HepG2 (cell line): ENCODE data around the gene PUS1. TPM values are rescaled to one million over a fixed set of nuclear protein-coding genes. Genes with fewer than 3 reads are reported as not detected.

ENCODE experiments used
- CHCHD3 ChIP-seq: sonication (generic); formaldehyde crosslinking; IDR thresholded peaks from 2 replicates; pipeline ENCODE4 v1.8.0; 2022; ENCODE audit warnings: mild to moderate bottlenecking, missing genetic modification reagents, moderate library complexity
- FOXA1 ChIP-seq, 2 experiments: fragments of 450-650 bp in 1 of 2; sonication (generic) in 1 of 2; formaldehyde crosslinking in 1 of 2; IDR thresholded peaks; 2 replicates each; pipeline versions ENCODE4 v1.4.0 to v1.6.1; 2016 to 2020; ENCODE audit warnings: missing genetic modification reagents in 1 of 2
- GATAD1 ChIP-seq: IDR thresholded peaks from 2 replicates; pipeline ENCODE4 v1.6.1; 2016; ENCODE audit warnings: missing genetic modification reagents, missing compliant biosample characterization
- HOXA7 ChIP-seq: sonication (generic); formaldehyde crosslinking; IDR thresholded peaks from 2 replicates; pipeline ENCODE4 v1.8.1; 2022; ENCODE audit warnings: mild to moderate bottlenecking, missing genetic modification reagents, moderate library complexity
- KLF16 ChIP-seq, 2 experiments: sonication (generic) in 1 of 2; formaldehyde crosslinking in 1 of 2; IDR thresholded peaks; 2 replicates each; pipeline versions ENCODE4 v1.6.1 to v1.8.0; 2016 to 2023; ENCODE audit warnings: missing genetic modification reagents in 2 of 2, missing compliant biosample characterization in 1 of 2
- MAFG ChIP-seq: sonication (generic); formaldehyde crosslinking; IDR thresholded peaks from 2 replicates; pipeline ENCODE4 v1.5.1; 2020; ENCODE audit warnings: mild to moderate bottlenecking, missing genetic modification reagents
- MEIS2 ChIP-seq: sonication (generic); formaldehyde crosslinking; IDR thresholded peaks from 2 replicates; pipeline ENCODE4 v1.9.0; 2021; ENCODE audit warnings: mild to moderate bottlenecking, missing genetic modification reagents
- RFX5 ChIP-seq: IDR thresholded peaks from 2 replicates; pipeline ENCODE4 v1.6.1; 2011; ENCODE audit warnings: low read depth, low read length, improper control_type of control experiment
- SMYD3 ChIP-seq: sonication (generic); formaldehyde crosslinking; IDR thresholded peaks from 2 replicates; pipeline ENCODE4 v1.8.1; 2023; ENCODE audit warnings: mild to moderate bottlenecking, missing genetic modification reagents
- U2AF1 ChIP-seq: fragments of 200-400 bp; formaldehyde crosslinking; optimal IDR thresholded peaks from 2 replicates; pipeline ENCODE3; 2017; ENCODE audit warnings: mild to moderate bottlenecking, low read depth, low read length
- ZFP36L2 ChIP-seq: sonication (generic); formaldehyde crosslinking; IDR thresholded peaks from 2 replicates; pipeline ENCODE4 v1.4.0; 2020; ENCODE audit warnings: missing genetic modification reagents
- ZNF33B ChIP-seq: sonication (generic); formaldehyde crosslinking; IDR thresholded peaks from 2 replicates; pipeline ENCODE4 v1.5.1; 2020; ENCODE audit warnings: mild to moderate bottlenecking, missing genetic modification reagents
- ZNF343 ChIP-seq: sonication (generic); formaldehyde crosslinking; IDR thresholded peaks from 2 replicates; pipeline ENCODE4 v1.4.0; 2020; ENCODE audit warnings: mild to moderate bottlenecking, missing genetic modification reagents
- ZNF629 ChIP-seq: sonication (generic); formaldehyde crosslinking; conservative IDR thresholded peaks from 2 replicates; pipeline ENCODE4 v1.5.0; 2020; ENCODE audit warnings: missing genetic modification reagents
- ZNF777 ChIP-seq: sonication (generic); formaldehyde crosslinking; IDR thresholded peaks from 2 replicates; pipeline ENCODE4 v1.4.0; 2020; ENCODE audit warnings: missing genetic modification reagents
- ZSCAN29 ChIP-seq: sonication (generic); formaldehyde crosslinking; conservative IDR thresholded peaks from 2 replicates; pipeline ENCODE4 v1.4.0; 2020; ENCODE audit warnings: mild to moderate bottlenecking, missing genetic modification reagents
- polyA plus RNA-seq, 8 experiments: library from polyadenylated mRNA; depleted of rRNA in 3 of 8; stranded (reverse) in 7 of 8; unstranded in 1 of 8; fragments of >200 nt; fragmentation: Illumina TruSeq in 4 of 8; extraction: Trizol in 4 of 8; gene quantifications; 2 replicates each; pipeline versions ENCODE4 v1.2.1 to v1.2.3, GENCODE V29; 2011 to 2016; ENCODE audit warnings: low read depth in 4 of 8, missing spikeins in 1 of 8, mixed read lengths in 1 of 8; ENCODE audit not compliant: insufficient read depth in 1 of 8
- total RNA-seq, 5 experiments: library from RNA; depleted of rRNA; stranded (reverse); fragments of >200 nt; fragmentation: Illumina TruSeq; extraction: Trizol; gene quantifications; 2 replicates each; pipeline ENCODE4 v1.2.3, GENCODE V29; 2016; ENCODE audit warnings: low read depth in 1 of 5
- TF ChIP-seq, protein P1 (sequence below): sonication (generic); formaldehyde crosslinking; IDR thresholded peaks from one replicate; pipeline ENCODE4 v1.5.1; 2020; ENCODE audit warnings: mild to moderate bottlenecking, missing genetic modification reagents; ENCODE audit errors: not compliant biosample characterization
- TF ChIP-seq, protein P2 (sequence below): sonication (generic); formaldehyde crosslinking; IDR thresholded peaks from 2 replicates; pipeline ENCODE4 v1.5.1; 2020; ENCODE audit warnings: missing genetic modification reagents, mild to moderate bottlenecking, borderline replicate concordance

Gene PUS1
- total and polyA plus RNA-seq, 2 of the 13 experiments (the other 11 are each of a cell fraction or from before 2014, with no cell fraction given): 19.2 to 24.7 TPM

DNA sequence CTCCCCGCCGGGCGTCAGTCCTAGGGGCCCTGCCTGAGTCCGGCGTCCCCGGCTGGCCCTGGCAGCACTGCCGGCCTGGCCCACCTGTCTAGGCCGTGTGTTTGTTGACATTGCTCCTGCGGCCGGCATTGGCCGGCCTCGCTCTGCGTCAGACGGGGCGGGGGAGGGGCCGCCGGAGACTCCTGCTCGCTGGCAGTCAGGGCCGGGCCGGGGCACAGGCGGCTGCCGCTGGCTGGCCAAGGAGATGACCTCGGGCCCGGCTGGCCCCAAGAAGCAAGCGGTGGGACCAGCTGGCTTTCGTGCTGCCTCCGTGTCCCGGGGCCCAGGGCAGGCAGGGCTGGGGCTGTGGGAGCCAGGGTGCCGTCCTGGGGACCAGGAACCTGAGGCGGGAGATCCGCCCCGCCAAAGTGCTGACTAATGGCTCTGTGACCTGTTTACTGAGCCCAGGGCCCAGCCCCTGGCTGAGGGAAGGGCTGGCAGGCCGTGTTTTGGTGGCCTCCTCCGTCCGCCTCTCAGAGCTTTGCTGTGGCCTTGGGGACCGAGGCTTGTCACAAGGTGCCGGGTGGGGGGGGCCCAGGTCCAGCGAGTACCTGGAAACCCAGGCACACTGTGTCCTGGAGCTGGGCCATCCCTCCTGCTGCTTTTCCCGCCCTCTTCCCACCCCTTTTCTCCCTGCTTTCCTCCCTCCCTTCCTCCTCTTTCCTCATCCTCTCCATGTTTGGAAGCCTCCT lies 32.8 kb upstream of the PUS1 start (continued):
- TF ChIP-seq, protein P1, sequence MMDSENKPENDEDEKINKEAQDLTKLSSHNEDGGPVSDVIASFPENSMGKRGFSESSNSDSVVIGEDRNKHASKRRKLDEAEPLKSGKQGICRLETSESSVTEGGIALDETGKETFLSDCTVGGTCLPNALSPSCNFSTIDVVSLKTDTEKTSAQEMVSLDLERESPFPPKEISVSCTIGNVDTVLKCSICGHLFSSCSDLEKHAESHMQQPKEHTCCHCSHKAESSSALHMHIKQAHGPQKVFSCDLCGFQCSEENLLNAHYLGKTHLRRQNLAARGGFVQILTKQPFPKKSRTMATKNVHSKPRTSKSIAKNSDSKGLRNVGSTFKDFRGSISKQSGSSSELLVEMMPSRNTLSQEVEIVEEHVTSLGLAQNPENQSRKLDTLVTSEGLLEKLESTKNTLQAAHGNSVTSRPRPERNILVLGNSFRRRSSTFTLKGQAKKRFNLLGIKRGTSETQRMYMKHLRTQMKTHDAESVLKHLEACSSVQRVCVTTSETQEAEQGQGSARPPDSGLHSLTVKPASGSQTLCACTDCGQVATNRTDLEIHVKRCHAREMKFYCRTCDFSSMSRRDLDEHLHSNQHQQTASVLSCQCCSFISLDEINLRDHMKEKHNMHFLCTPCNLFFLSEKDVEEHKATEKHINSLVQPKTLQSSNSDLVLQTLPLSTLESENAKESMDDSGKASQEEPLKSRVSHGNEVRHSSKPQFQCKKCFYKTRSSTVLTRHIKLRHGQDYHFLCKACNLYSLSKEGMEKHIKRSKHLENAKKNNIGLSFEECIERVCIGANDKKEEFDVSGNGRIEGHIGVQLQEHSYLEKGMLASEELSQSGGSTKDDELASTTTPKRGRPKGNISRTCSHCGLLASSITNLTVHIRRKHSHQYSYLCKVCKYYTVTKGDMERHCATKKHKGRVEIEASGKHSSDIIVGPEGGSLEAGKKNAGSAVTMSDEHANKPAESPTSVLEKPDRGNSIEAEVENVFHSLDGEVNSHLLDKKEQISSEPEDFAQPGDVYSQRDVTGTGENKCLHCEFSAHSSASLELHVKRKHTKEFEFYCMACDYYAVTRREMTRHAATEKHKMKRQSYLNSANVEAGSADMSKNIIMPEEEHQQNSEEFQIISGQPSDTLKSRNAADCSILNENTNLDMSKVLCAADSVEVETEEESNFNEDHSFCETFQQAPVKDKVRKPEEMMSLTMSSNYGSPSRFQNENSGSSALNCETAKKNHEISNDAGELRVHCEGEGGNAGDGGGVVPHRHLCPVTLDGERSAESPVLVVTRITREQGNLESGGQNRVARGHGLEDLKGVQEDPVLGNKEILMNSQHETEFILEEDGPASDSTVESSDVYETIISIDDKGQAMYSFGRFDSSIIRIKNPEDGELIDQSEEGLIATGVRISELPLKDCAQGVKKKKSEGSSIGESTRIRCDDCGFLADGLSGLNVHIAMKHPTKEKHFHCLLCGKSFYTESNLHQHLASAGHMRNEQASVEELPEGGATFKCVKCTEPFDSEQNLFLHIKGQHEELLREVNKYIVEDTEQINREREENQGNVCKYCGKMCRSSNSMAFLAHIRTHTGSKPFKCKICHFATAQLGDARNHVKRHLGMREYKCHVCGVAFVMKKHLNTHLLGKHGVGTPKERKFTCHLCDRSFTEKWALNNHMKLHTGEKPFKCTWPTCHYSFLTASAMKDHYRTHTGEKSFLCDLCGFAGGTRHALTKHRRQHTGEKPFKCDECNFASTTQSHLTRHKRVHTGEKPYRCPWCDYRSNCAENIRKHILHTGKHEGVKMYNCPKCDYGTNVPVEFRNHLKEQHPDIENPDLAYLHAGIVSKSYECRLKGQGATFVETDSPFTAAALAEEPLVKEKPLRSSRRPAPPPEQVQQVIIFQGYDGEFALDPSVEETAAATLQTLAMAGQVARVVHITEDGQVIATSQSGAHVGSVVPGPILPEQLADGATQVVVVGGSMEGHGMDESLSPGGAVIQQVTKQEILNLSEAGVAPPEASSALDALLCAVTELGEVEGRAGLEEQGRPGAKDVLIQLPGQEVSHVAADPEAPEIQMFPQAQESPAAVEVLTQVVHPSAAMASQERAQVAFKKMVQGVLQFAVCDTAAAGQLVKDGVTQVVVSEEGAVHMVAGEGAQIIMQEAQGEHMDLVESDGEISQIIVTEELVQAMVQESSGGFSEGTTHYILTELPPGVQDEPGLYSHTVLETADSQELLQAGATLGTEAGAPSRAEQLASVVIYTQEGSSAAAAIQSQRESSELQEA: no peak
- no peak for TF ChIP-seq HOXA7
- peak; percentile 52 for TF ChIP-seq GATAD1 (CRISPR knock-in tag)
- TF ChIP-seq MEIS2: peak; percentile 74
- TF ChIP-seq ZNF777 (CRISPR knock-in tag): peak; percentile 60
- TF ChIP-seq, protein P2, sequence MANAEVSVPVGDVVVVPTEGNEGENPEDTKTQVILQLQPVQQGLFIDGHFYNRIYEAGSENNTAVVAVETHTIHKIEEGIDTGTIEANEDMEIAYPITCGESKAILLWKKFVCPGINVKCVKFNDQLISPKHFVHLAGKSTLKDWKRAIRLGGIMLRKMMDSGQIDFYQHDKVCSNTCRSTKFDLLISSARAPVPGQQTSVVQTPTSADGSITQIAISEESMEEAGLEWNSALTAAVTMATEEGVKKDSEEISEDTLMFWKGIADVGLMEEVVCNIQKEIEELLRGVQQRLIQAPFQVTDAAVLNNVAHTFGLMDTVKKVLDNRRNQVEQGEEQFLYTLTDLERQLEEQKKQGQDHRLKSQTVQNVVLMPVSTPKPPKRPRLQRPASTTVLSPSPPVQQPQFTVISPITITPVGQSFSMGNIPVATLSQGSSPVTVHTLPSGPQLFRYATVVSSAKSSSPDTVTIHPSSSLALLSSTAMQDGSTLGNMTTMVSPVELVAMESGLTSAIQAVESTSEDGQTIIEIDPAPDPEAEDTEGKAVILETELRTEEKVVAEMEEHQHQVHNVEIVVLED: peak; percentile 49; the same call in 1 of the 2 replicates
- no peak for TF ChIP-seq ZNF629 (CRISPR knock-in tag)
- 0 out of 2 replicates have a peak, but pooled peaks have one; percentile 44 for TF ChIP-seq SMYD3 (CRISPR knock-in tag)
- TF ChIP-seq FOXA1 (IDR thresholded peaks at IDR 0.05): 0 out of 2 replicates have a peak, but pooled peaks have one; percentile 7
- peak; percentile 92 for TF ChIP-seq FOXA1 (CRISPR knock-in tag; IDR thresholded peaks at IDR 0.05)
- TF ChIP-seq CHCHD3 (CRISPR knock-in tag): peak; percentile 17; the same call in 1 of the 2 replicates
- no peak for TF ChIP-seq ZNF33B (CRISPR knock-in tag)
- TF ChIP-seq RFX5: 0 out of 2 replicates have a peak, but pooled peaks have one; percentile 21
- peak; percentile 65; the same call in 1 of the 2 replicates for TF ChIP-seq ZSCAN29 (CRISPR knock-in tag)
- peak in 1 of 2 experiments; percentile 65; a peak in 1 of 4 replicates for TF ChIP-seq KLF16 (CRISPR knock-in tag; IDR thresholded peaks at IDR 0.05)
- TF ChIP-seq U2AF1: peak; percentile 18
- no peak for TF ChIP-seq ZFP36L2 (CRISPR knock-in tag)
- TF ChIP-seq MAFG (CRISPR knock-in tag): peak; percentile 85
- 0 out of 2 replicates have a peak, but pooled peaks have one; percentile 46 for TF ChIP-seq ZNF343 (CRISPR knock-in tag)
